Mammary epithelial cell (primary cell): ENCODE data around the gene AQP12B.

ENCODE experiments used
- CTCF ChIP-seq, 2 donors: IDR thresholded peaks in 1 of 2; conservative IDR thresholded peaks in 1 of 2; 2 replicates each; pipeline ENCODE4 v1.5.1; 2011 to 2012; ENCODE audit warnings: inconsistent platforms in 2 of 2, low read length in 2 of 2, mild to moderate bottlenecking in 2 of 2, control low read depth in 1 of 2, low read depth in 1 of 2; ENCODE audit not compliant: insufficient read depth in 1 of 2; ENCODE audit errors: extremely low read depth in 1 of 2
- EZH2 ChIP-seq: IDR thresholded peaks from 2 replicates; pipeline ENCODE4 v1.6.1; 2012; ENCODE audit warnings: low read length, inconsistent platforms, borderline replicate concordance

GRCh38 chr2:240643811-240644150 lies 38.9 kb downstream of the AQP12B start:
- TF ChIP-seq CTCF (conservative IDR thresholded peaks at IDR 0.05 in 1 of 2, IDR thresholded peaks at IDR 0.05 in 1 of 2; ENCODE audit: extremely low read depth in 1 of 2, insufficient read depth in 1 of 2, low read depth in 1 of 2, low read length in 2 of 2) (no peak), EZH2 (no peak)
